ENCODE data around the gene XXYLT1.
"Not testable (repeated sequence)": the region's sequence is repeated elsewhere in the genome, so short reads cannot be mapped to it uniquely, and the experiment has no call there.

XXYLT1 gene

GRCh38 chr3:195087840-195088601 lies 182.9 kb downstream of the XXYLT1 start:
- not testable (repeated sequence) for DNase-seq

GRCh38 chr3:195087328-195087727 lies 183.6 kb downstream of the XXYLT1 start:
- no peak for DNase-seq

- DNase-seq, result no peak
Observed at GRCh38 chr3:195086885-195087284, 184.1 kb downstream of the XXYLT1 start.

- no peak for DNase-seq
Observed at GRCh38 chr3:195086341-195086740, 184.6 kb downstream of the XXYLT1 start.

GRCh38 chr3:195085356-195086130 lies 185.4 kb downstream of the XXYLT1 start:
- no peak for DNase-seq

GRCh38 chr3:195084746-195085145 lies 186.2 kb downstream of the XXYLT1 start:
- DNase-seq, result no peak

- no peak for DNase-seq
Observed at GRCh38 chr3:195083659-195084058, 187.3 kb downstream of the XXYLT1 start.

GRCh38 chr3:195082811-195083210 lies 188.1 kb downstream of the XXYLT1 start:
- DNase-seq, result no peak

GRCh38 chr3:195081242-195081963 lies 189.6 kb downstream of the XXYLT1 start:
- DNase-seq, result no peak

GRCh38 chr3:195080571-195081151 lies 190.3 kb downstream of the XXYLT1 start:
- DNase-seq, result no peak

DNA sequence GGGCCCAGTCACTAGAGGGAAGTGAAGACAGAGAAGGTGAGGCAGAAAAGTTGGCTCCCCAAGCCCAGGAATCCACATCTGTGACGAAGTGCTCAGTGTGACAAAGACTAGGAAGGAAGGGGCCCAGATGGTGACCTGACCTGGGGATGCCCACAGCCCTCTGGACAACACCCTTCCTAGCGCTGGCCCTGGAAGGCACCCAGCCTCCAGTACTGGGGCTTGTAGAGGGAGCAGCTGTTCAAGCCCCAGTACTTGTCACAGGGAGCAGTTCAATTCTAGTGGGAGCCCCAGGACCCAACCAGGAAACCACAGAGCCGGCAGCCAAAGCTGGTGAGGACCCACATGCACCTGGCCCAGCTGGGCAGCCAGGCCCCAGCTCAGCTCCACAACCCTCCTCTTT lies 190.8 kb downstream of the XXYLT1 start:
- no peak for DNase-seq

DNA sequence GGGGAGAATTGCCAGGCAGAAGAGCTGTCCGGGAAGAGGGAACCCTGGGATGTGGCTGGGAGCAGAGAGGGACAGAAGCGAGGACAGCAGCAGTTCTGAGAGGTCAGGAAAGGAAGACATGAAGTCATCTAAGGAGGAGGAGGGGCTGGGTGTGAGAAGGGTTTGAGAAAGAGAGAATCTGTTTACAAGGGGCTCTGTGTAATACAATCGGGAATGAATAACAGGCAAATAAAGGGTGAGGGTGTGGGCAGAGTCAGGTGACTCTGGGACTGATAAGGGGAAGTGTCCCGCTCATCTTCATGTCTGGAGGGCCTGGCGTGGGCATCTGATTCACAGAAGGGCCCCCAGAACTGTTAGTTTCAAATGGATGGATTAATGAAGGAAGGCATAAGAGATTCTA lies 191.3 kb downstream of the XXYLT1 start:
- DNase-seq, result no peak

DNA sequence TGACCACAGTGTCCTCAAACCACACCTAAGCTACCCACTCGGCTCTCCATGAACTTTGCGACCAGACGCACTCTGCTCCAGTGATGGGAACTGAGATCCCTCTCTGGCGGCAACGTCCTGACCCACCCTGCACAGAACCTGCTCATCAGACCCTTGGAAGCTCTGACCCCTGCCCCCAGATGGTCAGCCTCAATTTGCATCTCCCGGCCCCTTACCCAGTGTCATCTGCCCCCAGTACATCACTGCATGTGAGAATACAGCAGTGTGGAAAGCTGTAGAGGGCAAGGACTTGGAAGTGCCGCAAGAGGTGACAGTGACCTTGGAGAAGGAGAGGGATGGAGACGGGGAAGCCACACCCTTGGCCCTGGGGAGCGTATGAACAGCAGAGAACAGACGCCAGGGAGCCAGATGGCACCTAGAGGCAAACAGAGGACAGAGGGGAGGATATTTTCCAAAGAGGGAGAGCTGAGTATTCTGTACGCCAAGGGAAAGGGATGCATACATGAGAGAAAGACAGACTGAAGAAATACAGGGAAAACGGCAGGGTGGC lies 192.0 kb downstream of the XXYLT1 start:
- DNase-seq, result no peak

- no peak for DNase-seq
Observed at GRCh38 chr3:195077611-195078540, 193.1 kb downstream of the XXYLT1 start.

- no peak for DNase-seq
Observed at GRCh38 chr3:195076981-195077610, 193.9 kb downstream of the XXYLT1 start.

DNA sequence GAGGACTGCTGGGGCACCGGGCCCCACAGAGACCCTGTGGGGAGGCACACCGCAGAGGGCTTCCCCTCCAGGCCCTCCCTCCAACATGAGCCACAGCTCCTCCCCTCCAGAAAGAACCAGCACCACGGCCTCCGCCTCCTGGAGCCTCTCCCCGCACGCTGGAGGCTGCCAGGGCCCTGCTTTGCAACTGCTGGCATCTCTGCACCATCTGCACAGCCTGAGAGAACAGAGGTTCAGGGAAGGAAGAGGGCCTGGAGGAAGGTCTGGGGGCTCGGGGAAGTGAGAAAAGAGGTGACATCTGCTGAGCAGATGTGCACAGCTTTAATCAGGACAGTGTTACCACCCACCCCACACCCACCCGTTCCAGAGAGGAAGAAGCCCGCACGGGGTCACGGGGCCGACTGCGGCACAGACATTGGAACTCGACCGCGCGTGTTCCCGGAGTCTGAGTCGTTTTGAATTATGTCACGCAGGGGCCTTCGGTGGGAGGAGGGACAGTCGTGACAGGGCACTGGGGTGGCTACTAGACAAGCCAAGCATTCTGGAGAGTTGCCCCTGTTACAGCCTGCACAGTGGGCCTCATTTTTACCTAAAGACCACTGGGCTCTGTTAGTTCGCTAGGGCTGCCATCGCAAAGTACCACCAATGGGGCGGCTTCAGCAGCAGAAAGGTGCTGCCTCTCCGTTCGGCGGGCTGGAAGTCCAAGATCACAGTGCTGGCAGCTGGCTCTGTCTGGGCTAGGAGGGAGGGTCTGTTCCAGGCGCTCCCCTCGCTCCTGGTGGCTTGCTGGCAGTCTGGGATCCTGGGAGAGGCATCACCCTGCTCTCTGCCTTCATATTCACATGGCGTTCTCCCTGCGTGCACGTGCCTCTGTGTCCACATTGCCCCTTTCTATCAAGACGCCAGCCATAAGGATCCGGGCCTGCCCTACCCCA lies 194.8 kb downstream of the XXYLT1 start:
- no peak for DNase-seq

- DNase-seq, result no peak
Observed at GRCh38 chr3:195075199-195075940, 195.6 kb downstream of the XXYLT1 start.

DNA sequence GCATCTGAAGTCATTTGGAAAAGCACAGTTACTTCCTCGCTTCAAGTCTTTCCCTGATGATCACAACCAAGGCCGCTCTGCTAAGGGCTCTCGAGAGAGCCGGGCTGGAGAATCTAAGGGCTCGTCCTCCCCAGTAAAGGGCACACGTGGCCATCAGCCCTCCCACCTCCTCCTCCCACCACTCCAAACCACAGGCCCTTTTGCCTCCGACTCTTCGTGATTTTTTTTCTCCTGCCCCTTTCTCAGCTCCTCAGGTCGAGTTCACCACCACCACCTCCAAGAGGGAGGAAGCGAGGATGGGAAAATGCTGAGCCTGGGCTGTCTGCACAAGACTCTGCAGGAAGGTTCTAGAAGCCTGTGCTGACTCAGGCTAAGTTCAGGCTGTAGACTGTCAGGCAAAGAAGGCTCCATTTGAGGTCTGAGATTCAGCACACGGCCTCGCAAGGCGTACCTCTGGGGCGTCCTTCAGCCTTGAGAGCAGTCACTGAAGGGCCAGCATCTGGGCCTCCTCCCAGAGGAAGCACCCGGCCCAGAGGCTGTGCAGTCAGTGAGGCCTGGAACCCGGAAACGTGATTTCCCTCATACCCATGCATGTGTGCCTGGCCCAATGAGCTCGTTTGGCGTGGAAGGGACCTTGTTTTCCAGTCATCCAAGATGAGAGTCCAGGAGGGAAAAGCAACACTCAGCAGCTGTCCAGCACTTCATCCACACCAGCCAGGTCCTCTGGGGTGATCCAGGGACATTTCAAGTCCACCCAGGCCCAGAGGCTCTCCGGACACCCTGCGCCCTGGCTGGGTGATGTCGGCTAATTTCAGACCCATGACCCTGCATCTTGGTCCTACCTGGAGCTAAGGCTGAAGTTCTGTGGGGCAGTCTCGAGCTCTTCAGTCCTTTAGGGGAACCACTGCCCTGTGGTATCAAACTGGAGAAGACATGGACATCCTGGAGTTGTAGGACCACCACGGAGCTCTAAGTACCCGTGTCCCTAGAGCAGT lies 196.8 kb downstream of the XXYLT1 start:
- DNase-seq, result no peak

Data from activated effector memory CD4-positive, alpha-beta T cell treated with Interleukin-2 at 50 U/mL for 16 hours (primary cell).